Endodermal cell (in vitro differentiated cells): ENCODE results near the gene NEDD4L. TPM values are rescaled to one million over a fixed set of nuclear protein-coding genes. Genes with fewer than 3 reads are reported as not detected.

Source experiments
- DNase-seq: peaks from one replicate; pipeline ENCODE4 v3.0.0-alpha.2; 2017
- H3K27ac ChIP-seq: 2 replicates; pipeline ENCODE4 v1.5.1; 2013; ENCODE audit warnings: mild to moderate bottlenecking, low read depth, low read length, moderate library complexity
- H3K27me3 ChIP-seq: 2 replicates; pipeline ENCODE4 v1.6.1; 2013; ENCODE audit warnings: mild to moderate bottlenecking, low read length, moderate library complexity; ENCODE audit not compliant: insufficient read depth, control insufficient read depth, poor library complexity, severe bottlenecking
- H3K36me3 ChIP-seq: 2 replicates; pipeline ENCODE4 v1.7.0; 2013; ENCODE audit warnings: mild to moderate bottlenecking, low read length, moderate library complexity; ENCODE audit not compliant: control insufficient read depth, insufficient read depth
- H3K4me1 ChIP-seq: one replicate; pipeline ENCODE4 v1.7.0; 2013; ENCODE audit warnings: low read length; ENCODE audit not compliant: control insufficient read depth, insufficient read depth
- H3K4me3 ChIP-seq: 2 replicates; pipeline ENCODE4 v1.5.1; 2013; ENCODE audit warnings: mild to moderate bottlenecking, low read length, moderate library complexity
- H3K9ac ChIP-seq: 2 replicates; pipeline ENCODE4 v1.6.1; 2013; ENCODE audit warnings: mild to moderate bottlenecking, low read length, moderate library complexity; ENCODE audit not compliant: poor library complexity, severe bottlenecking; ENCODE audit errors: extremely low read depth
- H3K9me3 ChIP-seq: 2 replicates; pipeline ENCODE4 v1.6.1; 2013; ENCODE audit warnings: mild to moderate bottlenecking, low read length, moderate library complexity; ENCODE audit not compliant: control insufficient read depth
- H3K27ac Mint-ChIP-seq: 2 replicates; pipeline ENCODE4 v1.8.0; 2020; ENCODE audit warnings: mixed read lengths
- H3K27me3 Mint-ChIP-seq: 2 replicates; pipeline ENCODE4 v1.8.0; 2021; ENCODE audit warnings: mild to moderate bottlenecking, mixed read lengths; ENCODE audit not compliant: insufficient read depth
- H3K36me3 Mint-ChIP-seq: 2 replicates; pipeline ENCODE4 v1.8.0; 2020; ENCODE audit warnings: low read depth, mixed read lengths
- H3K4me1 Mint-ChIP-seq: 2 replicates; pipeline ENCODE4 v1.8.0; 2020; ENCODE audit warnings: mixed read lengths
- H3K4me3 Mint-ChIP-seq: 2 replicates; pipeline ENCODE4 v1.8.0; 2020; ENCODE audit warnings: mild to moderate bottlenecking, moderate library complexity, mixed read lengths
- H3K9me3 Mint-ChIP-seq: 2 replicates; pipeline ENCODE4 v1.8.0; 2020; ENCODE audit warnings: mild to moderate bottlenecking, mixed read lengths
- WGBS, 2 experiments: methylation state at CpG; one replicate each; pipeline versions ENCODE4 v1.1.5 to v1.1.7; 2013; ENCODE audit warnings: missing lambda C conversion rate in 2 of 2, mixed read lengths in 1 of 2; ENCODE audit not compliant: insufficient coverage in 1 of 2, insufficient read length in 1 of 2; 5-methylcytosine and 5-hydroxymethylcytosine counted together
- total RNA-seq, 2 donors: library from RNA; stranded (reverse); fragmentation: NEBNext Ultra II Directional in 1 of 2; extraction: Animal tissue kit (Norgen Biotek cat#: 25700) in 1 of 2; gene quantifications; 2 replicates in 1 of 2; 3 replicates in 1 of 2; pipeline ENCODE4 v1.2.1, GENCODE V29; 2021
- TF ChIP-seq, protein P1 (sequence below): fragments of 200-600 bp; sonication (generic); conservative IDR thresholded peaks from 2 replicates; pipeline ENCODE4 v1.5.0; 2021; ENCODE audit warnings: antibody characterized with exemption, mild to moderate bottlenecking

Gene NEDD4L
- total RNA-seq, 2 donors from 2014 or later = 70.5 to 75.3 TPM

- peak; percentile 91 for DNase-seq
- Histone ChIP-seq H3K27me3 (no peaks in the 10 kb centered on the region), H3K4me1 (peaks cover 26% of the 10 kb centered on the region), H3K9me3 (no peaks in the 10 kb centered on the region), H3K27ac (no peak overlapping the region), H3K4me3 (no peak overlapping the region), H3K9ac (no peak overlapping the region), H3K36me3 (no peaks in the 10 kb centered on the region)
- Mint-ChIP-seq H3K4me3 (no peak overlapping the region), H3K36me3 (no peaks in the 10 kb centered on the region), H3K27ac (peak overlapping the region; percentile 1), H3K9me3 (no peaks in the 10 kb centered on the region), H3K4me1 (peaks cover 37% of the 10 kb centered on the region), H3K27me3 (no peaks in the 10 kb centered on the region)
- 56 to 69% methylated on average over 4 to 5 of the region's 8 CpGs for WGBS, 2 experiments
- TF ChIP-seq, protein P1, sequence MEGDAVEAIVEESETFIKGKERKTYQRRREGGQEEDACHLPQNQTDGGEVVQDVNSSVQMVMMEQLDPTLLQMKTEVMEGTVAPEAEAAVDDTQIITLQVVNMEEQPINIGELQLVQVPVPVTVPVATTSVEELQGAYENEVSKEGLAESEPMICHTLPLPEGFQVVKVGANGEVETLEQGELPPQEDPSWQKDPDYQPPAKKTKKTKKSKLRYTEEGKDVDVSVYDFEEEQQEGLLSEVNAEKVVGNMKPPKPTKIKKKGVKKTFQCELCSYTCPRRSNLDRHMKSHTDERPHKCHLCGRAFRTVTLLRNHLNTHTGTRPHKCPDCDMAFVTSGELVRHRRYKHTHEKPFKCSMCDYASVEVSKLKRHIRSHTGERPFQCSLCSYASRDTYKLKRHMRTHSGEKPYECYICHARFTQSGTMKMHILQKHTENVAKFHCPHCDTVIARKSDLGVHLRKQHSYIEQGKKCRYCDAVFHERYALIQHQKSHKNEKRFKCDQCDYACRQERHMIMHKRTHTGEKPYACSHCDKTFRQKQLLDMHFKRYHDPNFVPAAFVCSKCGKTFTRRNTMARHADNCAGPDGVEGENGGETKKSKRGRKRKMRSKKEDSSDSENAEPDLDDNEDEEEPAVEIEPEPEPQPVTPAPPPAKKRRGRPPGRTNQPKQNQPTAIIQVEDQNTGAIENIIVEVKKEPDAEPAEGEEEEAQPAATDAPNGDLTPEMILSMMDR = peak; percentile 86
These were observed 150.0 kb downstream of the NEDD4L start for GRCh38 chr18:58194028-58194427.

DNA sequence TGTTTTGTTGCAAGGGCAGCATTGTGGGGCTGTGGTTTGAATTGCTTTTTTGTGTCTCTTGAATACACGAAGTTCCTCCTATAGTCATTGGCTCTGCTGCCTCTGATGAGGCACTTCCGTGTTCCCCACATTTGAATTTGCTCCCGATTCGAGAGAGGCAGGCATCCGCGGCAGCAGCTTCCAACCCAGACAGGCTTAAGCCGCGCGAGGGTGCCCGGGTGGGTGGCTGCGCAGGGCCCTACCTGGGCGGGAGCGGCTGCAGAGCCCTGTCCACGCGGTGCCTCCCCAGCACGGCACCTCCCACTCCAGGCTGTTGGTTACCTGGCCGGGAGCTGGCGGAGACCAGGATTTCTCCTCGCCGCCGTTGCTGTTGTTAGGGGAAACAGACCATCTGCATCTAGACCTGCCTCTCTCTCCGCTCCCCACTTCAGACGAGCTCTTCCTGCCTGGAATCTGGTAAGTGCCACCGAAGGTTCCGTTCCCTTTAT, 151.3 kb downstream of the NEDD4L start:
- Histone ChIP-seq H3K27ac (no peak overlapping the region), H3K27me3 (no peaks in the 10 kb centered on the region), H3K9ac (no peak overlapping the region), H3K4me3 (peak overlapping the region; percentile 67), H3K36me3 (no peaks in the 10 kb centered on the region), H3K4me1 (peaks cover 26% of the 10 kb centered on the region), H3K9me3 (no peaks in the 10 kb centered on the region)
- 14 to 20% methylated on average over 7 to 25 of the region's 25 CpGs for WGBS, 2 experiments
- Mint-ChIP-seq H3K36me3 (no peaks in the 10 kb centered on the region), H3K27me3 (no peaks in the 10 kb centered on the region), H3K9me3 (no peaks in the 10 kb centered on the region), H3K4me3 (peak overlapping the region; percentile 55), H3K27ac (peak overlapping the region; percentile 54), H3K4me1 (peaks cover 35% of the 10 kb centered on the region)
- TF ChIP-seq, protein P1 = no peak
- peak; percentile 81 for DNase-seq

DNA sequence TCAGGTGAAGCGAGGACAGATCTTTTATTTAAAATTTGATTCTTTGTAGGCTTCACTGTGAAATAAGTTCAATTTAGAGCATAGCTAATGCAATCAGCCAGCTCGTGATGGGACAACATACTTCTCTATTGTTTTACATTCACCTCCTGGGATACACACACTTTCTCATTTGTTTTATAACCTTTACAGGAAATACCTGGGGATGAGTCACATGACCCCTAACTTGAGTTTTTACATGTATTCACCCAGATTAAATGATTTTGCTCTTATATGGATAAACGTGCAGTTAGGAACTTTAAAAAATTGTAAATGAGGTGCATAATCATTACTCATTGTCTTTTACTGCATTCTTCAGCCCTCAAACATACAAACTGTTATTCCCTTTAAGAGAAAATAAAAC, 152.1 kb downstream of the NEDD4L start:
- peaks cover 35% of the 10 kb centered on the region for H3K4me1 Mint-ChIP-seq
- H3K4me3 Mint-ChIP-seq = peak overlapping the region; percentile 55
- no peaks in the 10 kb centered on the region for H3K9me3 Mint-ChIP-seq
- Histone ChIP-seq H3K4me1 (peaks cover 26% of the 10 kb centered on the region), H3K9ac (no peak overlapping the region), H3K36me3 (no peaks in the 10 kb centered on the region), H3K27ac (no peak overlapping the region), H3K4me3 (peak overlapping the region; percentile 67), H3K9me3 (no peaks in the 10 kb centered on the region), H3K27me3 (no peaks in the 10 kb centered on the region)
- H3K27ac Mint-ChIP-seq = no peak overlapping the region
- DNase-seq = no peak
- H3K27me3 Mint-ChIP-seq = no peaks in the 10 kb centered on the region
- TF ChIP-seq, protein P1 = no peak
- H3K36me3 Mint-ChIP-seq = no peaks in the 10 kb centered on the region
- 68 to 75% methylated on average over 2 of the region's 3 CpGs for WGBS, 2 experiments
